BJ (cell line): ENCODE data around the gene ARHGEF10L. TPM values are rescaled to one million over a fixed set of nuclear protein-coding genes. Genes with fewer than 3 reads are reported as not detected.

ENCODE experiments used
- CTCF ChIA-PET: fragments of 350-600 bp; formaldehyde crosslinking; extraction: SDS; loops from one replicate; lab custom pipeline; 2021; ENCODE audit warnings: antibody characterized with exemption, inconsistent platforms; lab: Yijun Ruan, JAX
- POLR2A ChIA-PET: fragments of 300-600 bp; sonication (Branson Sonifier 250); formaldehyde crosslinking; extraction: SDS; loops from one replicate; lab custom pipeline; 2021; ENCODE audit warnings: antibody characterized with exemption; lab: Charles Lee
- DNase-seq: peaks from one replicate; pipeline ENCODE4 v3.0.0-alpha.2; 2011; ENCODE audit warnings: low read depth
- H3K27me3 ChIP-seq: 2 replicates; pipeline ENCODE4 v1.6.0; 2011; ENCODE audit warnings: low read length; ENCODE audit not compliant: control insufficient read depth, insufficient read depth
- H3K36me3 ChIP-seq: 2 replicates; pipeline ENCODE4 v1.5.1; 2011; ENCODE audit warnings: low read length; ENCODE audit not compliant: control insufficient read depth, insufficient read depth
- H3K4me3 ChIP-seq: 2 replicates; pipeline ENCODE4 v1.5.1; 2011; ENCODE audit warnings: low read depth, mild to moderate bottlenecking, control low read depth, low read length
- polyA plus RNA-seq: library from polyadenylated mRNA; depleted of rRNA; stranded (reverse); fragments of >200 nt; gene quantifications from 2 replicates; pipeline ENCODE4 v1.2.3, GENCODE V29; 2011
- TF ChIP-seq, protein P1 (sequence below): IDR thresholded peaks from 2 replicates; pipeline ENCODE4 v1.5.1; 2011; ENCODE audit warnings: low read depth, mild to moderate bottlenecking, control low read depth, inconsistent platforms, low read length, moderate library complexity; ENCODE audit not compliant: insufficient read depth

Gene ARHGEF10L
- polyA plus RNA-seq, 1 experiment = 12.5 TPM

GRCh38 chr1:17675744-17676143 lies 136.2 kb downstream of the ARHGEF10L start:
- Histone ChIP-seq H3K4me3 (no peak overlapping the region), H3K27me3 (no peaks in the 10 kb centered on the region), H3K36me3 (peaks cover 7% of the 10 kb centered on the region)
- ChIA-PET CTCF (no interaction called here), POLR2A (no interaction called here)
- no peak for DNase-seq
- TF ChIP-seq, protein P1, sequence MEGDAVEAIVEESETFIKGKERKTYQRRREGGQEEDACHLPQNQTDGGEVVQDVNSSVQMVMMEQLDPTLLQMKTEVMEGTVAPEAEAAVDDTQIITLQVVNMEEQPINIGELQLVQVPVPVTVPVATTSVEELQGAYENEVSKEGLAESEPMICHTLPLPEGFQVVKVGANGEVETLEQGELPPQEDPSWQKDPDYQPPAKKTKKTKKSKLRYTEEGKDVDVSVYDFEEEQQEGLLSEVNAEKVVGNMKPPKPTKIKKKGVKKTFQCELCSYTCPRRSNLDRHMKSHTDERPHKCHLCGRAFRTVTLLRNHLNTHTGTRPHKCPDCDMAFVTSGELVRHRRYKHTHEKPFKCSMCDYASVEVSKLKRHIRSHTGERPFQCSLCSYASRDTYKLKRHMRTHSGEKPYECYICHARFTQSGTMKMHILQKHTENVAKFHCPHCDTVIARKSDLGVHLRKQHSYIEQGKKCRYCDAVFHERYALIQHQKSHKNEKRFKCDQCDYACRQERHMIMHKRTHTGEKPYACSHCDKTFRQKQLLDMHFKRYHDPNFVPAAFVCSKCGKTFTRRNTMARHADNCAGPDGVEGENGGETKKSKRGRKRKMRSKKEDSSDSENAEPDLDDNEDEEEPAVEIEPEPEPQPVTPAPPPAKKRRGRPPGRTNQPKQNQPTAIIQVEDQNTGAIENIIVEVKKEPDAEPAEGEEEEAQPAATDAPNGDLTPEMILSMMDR = no peak

DNA sequence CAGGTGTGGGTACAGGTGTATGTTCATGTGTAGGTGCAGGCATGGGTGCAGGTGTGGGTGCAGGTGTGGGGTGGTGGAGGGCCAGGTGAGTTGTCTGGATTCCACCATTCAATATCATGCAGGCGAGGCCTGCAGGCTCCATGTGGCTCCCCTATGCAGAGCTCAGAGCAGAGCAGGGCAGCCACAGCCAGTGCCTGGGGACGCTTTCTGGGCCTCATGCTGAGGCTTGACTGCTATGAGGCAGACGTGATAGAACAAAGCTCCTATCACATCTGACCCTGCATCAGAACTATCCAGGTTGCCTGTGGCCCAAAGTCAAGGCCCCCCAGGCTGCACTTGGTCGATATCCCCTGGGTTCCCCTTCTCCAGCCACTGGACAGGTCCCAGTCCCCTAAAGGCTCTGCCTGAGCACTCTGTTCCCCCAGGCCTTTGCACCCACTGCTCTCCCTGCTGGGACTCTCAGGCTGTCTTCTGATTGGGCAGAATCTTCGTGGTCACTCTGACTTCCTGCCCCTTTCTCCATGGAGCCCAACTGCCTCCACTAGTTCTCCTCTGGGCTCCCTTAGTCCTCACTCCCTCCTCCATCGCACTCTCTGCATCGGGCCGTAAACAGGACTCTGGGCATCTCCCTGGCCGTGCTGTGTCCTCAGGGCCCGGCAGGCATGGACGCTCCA lies 137.0 kb downstream of the ARHGEF10L start:
- TF ChIP-seq, protein P1 = no peak
- Histone ChIP-seq H3K36me3 (peaks cover 6% of the 10 kb centered on the region), H3K4me3 (no peak overlapping the region), H3K27me3 (no peaks in the 10 kb centered on the region)
- ChIA-PET POLR2A (no interaction called here), CTCF (interaction anchor here (1.4 to 3.0 kb wide), 2 partner anchors 15 to 424 kb away, joined by 3 to 12 read pairs; no protein-coding TSS in a partner anchor)
- DNase-seq = no peak

DNA sequence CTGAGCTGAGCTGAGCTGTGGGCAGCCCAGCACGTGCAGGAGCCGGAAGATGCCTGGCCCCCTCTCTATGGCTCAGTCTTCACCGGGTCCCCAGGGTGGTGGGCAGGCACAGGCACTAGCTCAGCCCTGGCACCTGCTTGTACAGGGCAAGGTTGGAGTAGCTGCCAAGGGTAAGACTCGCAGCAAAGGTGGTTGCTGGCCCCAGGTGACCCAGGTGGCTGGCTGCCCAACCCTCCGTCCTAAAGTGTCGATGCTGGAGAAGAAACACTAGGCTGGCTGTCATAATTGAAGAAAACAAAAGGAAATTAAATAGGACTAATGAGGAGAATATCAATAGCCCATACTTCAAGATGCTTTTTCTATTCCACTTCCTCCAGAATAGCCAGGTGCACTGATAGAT lies 138.5 kb downstream of the ARHGEF10L start:
- TF ChIP-seq, protein P1 = no peak
- Histone ChIP-seq H3K27me3 (no peaks in the 10 kb centered on the region), H3K4me3 (no peak overlapping the region), H3K36me3 (peaks cover 6% of the 10 kb centered on the region)
- ChIA-PET CTCF (interaction anchor here (3.0 kb wide), 1 partner anchor 16 kb away, joined by 12 read pairs; no protein-coding TSS in a partner anchor), POLR2A (no interaction called here)
- DNase-seq = no peak

DNA sequence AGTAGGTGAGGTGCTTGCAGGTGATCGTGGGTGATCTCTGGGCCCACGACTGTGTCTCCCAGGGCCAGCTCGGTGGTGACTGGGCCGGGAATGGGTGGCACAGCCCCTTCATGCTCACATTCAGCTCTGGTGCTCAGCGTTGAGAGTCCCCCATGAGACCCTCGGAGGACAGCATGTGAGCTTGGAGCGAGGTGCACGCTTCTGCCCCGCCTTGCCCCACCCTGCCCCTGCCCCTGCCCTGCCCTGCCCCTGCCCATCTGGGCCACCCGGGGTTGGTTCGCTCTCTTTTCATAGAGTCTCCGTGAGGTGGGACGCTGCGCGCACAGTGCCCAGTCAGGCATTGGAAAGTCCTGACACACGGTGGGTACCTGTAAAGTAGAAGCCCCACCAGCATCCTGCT lies 140.4 kb downstream of the ARHGEF10L start:
- POLR2A ChIA-PET = no interaction called here
- Histone ChIP-seq H3K27me3 (no peaks in the 10 kb centered on the region), H3K36me3 (peaks cover 6% of the 10 kb centered on the region), H3K4me3 (no peak overlapping the region)
- no peak for DNase-seq
- TF ChIP-seq, protein P1 = no peak
- CTCF ChIA-PET = interaction anchor here (1.9 kb wide), 1 partner anchor 16 kb away, joined by 5 read pairs; no protein-coding TSS in a partner anchor

GRCh38 chr1:17680308-17680707 lies 140.8 kb downstream of the ARHGEF10L start:
- peaks cover 6% of the 10 kb centered on the region for H3K36me3 ChIP-seq
- POLR2A ChIA-PET = no interaction called here

More at GRCh38 chr1:17680308-17680707, 140.8 kb downstream of the ARHGEF10L start:
- Histone ChIP-seq H3K27me3 (no peaks in the 10 kb centered on the region), H3K4me3 (no peak overlapping the region)
- CTCF ChIA-PET = interaction anchor here (1.9 kb wide), 1 partner anchor 16 kb away, joined by 5 read pairs; no protein-coding TSS in a partner anchor
- DNase-seq = no peak
- TF ChIP-seq, protein P1 = no peak
